ENCODE measurements around the gene PPP1R37. TPM values are rescaled to one million over a fixed set of nuclear protein-coding genes. Genes with fewer than 3 reads are reported as not detected.

PPP1R37 gene
- polyA plus RNA-seq (2013, experiment 1 of 2), result 16.3 TPM
- polyA plus RNA-seq (2013, experiment 2 of 2), result 14.6 TPM

DNA sequence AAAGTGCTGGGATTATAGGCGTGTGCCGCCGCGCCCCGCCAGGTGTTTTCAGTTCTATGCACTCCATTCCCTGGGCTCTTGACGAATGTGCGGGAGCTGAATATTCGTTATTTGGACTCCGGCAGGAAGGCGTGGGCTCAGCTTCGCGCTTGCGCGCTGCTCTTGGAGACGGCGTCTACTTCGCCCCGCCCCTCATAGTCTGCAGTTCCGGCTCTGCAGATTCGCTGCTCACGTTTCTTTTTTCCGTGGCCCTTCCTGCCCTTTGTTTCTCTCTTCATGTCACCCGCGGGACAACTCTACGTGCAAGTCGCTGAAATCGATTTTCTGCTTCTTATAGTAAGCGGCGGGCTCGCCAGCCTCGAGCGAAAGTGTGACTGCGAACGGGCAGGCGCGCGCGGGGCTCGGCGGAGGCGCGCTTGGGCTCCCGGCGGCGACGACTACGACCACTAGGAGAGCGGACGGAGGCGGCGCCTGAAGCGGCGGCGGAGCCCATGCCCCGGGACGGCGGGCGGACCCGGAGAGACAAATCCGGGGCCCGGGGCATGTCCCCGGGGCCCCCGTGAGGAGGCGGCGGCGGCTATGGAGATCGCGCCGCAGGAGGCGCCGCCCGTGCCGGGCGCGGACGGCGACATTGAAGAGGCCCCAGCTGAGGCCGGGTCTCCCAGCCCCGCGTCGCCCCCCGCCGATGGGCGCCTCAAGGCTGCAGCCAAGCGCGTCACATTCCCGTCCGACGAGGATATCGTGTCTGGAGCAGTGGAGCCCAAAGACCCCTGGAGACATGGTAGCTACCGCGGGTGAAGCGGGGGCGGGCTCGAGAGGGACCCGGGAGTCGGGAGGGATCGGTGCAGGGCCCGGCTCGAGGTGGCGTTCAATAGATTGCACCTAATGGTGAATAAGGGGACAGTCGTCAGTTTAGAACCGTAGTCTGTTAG, at the start of gene PPP1R37:
PPP1R37 (plus strand) TSS at position 433 of the 932 bp plus-strand sequence; CDS start at position 580, 147 bp downstream.
- H3K9ac ChIP-seq (ENCODE audit: low read depth, low read length), result peak within 1 kb of the TSS; percentile 98
- no peaks in the 10 kb centered on the region for H3K9me3 ChIP-seq (ENCODE audit: insufficient read depth, low read depth, low read length)
- no peaks in the 10 kb centered on the region for H3K27me3 ChIP-seq (ENCODE audit: insufficient read depth, low read length)
- WGBS, result under 1% methylated on average over 103 of the region's 103 CpGs
- peaks cover 25% of the 10 kb centered on the region for H3K36me3 ChIP-seq (ENCODE audit: insufficient read depth, low read length)
- H3K4me3 ChIP-seq (ENCODE audit: low read length), result peak within 1 kb of the TSS; percentile 94
- peaks cover 13% of the 10 kb centered on the region for H3K4me1 ChIP-seq (ENCODE audit: insufficient read depth, low read length)
- H3K27ac ChIP-seq (ENCODE audit: low read depth, low read length), result peak within 1 kb of the TSS; percentile 97

DNA sequence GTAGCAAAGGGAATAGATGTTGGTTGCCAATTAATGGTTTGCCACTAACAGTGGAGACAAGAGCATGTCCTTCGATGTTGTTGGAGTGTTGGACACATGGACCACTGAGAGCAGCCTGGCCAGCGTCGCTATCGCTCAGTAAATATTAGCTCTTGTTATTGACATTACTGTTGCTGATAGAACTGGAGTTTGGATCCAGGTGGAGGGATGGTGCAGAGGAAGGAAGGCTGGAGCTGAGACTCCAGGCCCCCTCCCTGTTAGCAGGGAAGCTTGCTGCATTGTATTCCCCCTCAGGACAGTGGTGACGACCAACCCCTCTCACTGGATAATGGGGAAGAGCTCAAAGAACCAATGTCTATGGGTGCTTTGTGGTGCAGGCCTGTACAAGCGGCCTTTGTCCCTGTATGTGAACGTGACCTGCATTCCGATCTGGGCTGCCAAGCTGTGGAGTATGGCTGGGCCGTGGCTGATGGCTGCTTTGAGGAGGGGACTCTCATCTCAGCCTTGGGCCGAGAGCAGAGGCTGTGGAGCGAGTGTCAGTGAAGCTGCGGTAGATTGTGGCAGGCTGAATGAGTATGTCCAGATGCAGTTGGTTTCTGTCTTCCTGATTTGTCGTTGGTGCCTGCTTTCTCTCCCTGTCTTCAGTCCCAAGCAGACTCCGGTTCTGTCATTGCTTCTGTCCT, 47.2 kb upstream of the PPP1R37 start:
- H3K4me1 ChIP-seq (ENCODE audit: insufficient read depth, low read length), result no peaks in the 10 kb centered on the region
- H3K27me3 ChIP-seq (ENCODE audit: insufficient read depth, low read length), result no peaks in the 10 kb centered on the region
- H3K9ac ChIP-seq (ENCODE audit: low read depth, low read length), result no peak overlapping the region
- no peaks in the 10 kb centered on the region for H3K9me3 ChIP-seq (ENCODE audit: insufficient read depth, low read depth, low read length)
- H3K4me3 ChIP-seq (ENCODE audit: low read length), result no peak overlapping the region
- WGBS, result 90% methylated on average over 14 of the region's 14 CpGs
- H3K27ac ChIP-seq (ENCODE audit: low read depth, low read length), result no peak overlapping the region
- H3K36me3 ChIP-seq (ENCODE audit: insufficient read depth, low read length), result peaks cover 63% of the 10 kb centered on the region

DNA sequence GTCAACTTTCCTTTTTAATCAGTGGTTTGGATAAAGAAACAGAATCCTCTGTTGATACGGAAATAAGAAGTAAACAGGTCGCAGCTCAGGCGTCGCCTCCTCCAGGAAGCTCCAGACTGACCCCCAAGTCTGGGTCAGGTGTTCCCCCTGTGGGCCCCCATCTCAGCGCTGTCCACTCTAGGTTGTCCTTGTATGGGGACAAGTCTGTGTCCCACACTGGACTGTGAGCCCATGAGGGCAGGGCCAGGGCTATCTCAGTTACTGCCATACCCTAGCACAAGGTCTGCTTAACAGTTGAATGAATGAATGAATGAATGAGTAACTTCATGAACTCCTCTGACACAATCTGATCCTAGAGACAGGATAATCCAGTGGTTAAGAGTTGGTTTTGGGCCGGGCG, 46.6 kb upstream of the PPP1R37 start:
- Histone ChIP-seq H3K36me3 (ENCODE audit: insufficient read depth, low read length) (peaks cover 58% of the 10 kb centered on the region), H3K9ac (ENCODE audit: low read depth, low read length) (no peak overlapping the region), H3K9me3 (ENCODE audit: insufficient read depth, low read depth, low read length) (no peaks in the 10 kb centered on the region), H3K27me3 (ENCODE audit: insufficient read depth, low read length) (no peaks in the 10 kb centered on the region), H3K27ac (ENCODE audit: low read depth, low read length) (no peak overlapping the region), H3K4me1 (ENCODE audit: insufficient read depth, low read length) (no peaks in the 10 kb centered on the region), H3K4me3 (ENCODE audit: low read length) (no peak overlapping the region)
- 96% methylated on average over 7 of the region's 7 CpGs for WGBS

GRCh38 chr19:45047188-45047797, 45.7 kb upstream of the PPP1R37 start:
- no peak overlapping the region for H3K9ac ChIP-seq (ENCODE audit: low read depth, low read length)
- 96% methylated on average over 7 of the region's 7 CpGs for WGBS
- H3K36me3 ChIP-seq (ENCODE audit: insufficient read depth, low read length), result peaks cover 54% of the 10 kb centered on the region

GRCh38 chr19:45049073-45049736, 43.8 kb upstream of the PPP1R37 start:
- Histone ChIP-seq H3K4me3 (ENCODE audit: low read length) (no peak overlapping the region), H3K9ac (ENCODE audit: low read depth, low read length) (no peak overlapping the region), H3K27ac (ENCODE audit: low read depth, low read length) (no peak overlapping the region), H3K36me3 (ENCODE audit: insufficient read depth, low read length) (peaks cover 51% of the 10 kb centered on the region), H3K4me1 (ENCODE audit: insufficient read depth, low read length) (no peaks in the 10 kb centered on the region), H3K27me3 (ENCODE audit: insufficient read depth, low read length) (no peaks in the 10 kb centered on the region), H3K9me3 (ENCODE audit: insufficient read depth, low read depth, low read length) (no peaks in the 10 kb centered on the region)
- 95% methylated on average over 8 of the region's 8 CpGs for WGBS

More at GRCh38 chr19:45047188-45047797, 45.7 kb upstream of the PPP1R37 start:
- Histone ChIP-seq H3K27ac (ENCODE audit: low read depth, low read length) (no peak overlapping the region), H3K4me1 (ENCODE audit: insufficient read depth, low read length) (no peaks in the 10 kb centered on the region), H3K27me3 (ENCODE audit: insufficient read depth, low read length) (no peaks in the 10 kb centered on the region), H3K4me3 (ENCODE audit: low read length) (no peak overlapping the region), H3K9me3 (ENCODE audit: insufficient read depth, low read depth, low read length) (no peaks in the 10 kb centered on the region)

DNA sequence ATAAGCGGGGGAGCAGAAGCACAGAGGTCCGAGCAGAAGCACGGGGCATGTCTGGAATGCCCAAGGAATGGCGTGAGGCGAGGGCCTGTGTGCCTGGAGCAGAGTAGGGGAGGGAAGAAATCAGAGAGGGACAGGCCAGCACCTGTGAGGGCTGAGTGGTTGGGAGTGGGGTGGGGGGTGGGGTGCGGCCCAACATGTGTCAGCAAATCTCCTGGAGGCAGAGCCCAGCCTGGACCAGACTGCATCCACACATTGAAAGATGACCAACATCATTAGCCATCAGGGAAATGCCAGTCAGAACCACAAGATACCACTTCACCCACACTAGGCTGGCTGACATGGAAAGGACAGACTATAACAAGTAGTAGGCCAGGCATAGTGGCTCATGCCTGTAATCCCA, 42.9 kb upstream of the PPP1R37 start:
- H3K27me3 ChIP-seq (ENCODE audit: insufficient read depth, low read length), result no peaks in the 10 kb centered on the region
- no peak overlapping the region for H3K9ac ChIP-seq (ENCODE audit: low read depth, low read length)
- peaks cover 50% of the 10 kb centered on the region for H3K36me3 ChIP-seq (ENCODE audit: insufficient read depth, low read length)
- H3K9me3 ChIP-seq (ENCODE audit: insufficient read depth, low read depth, low read length), result no peaks in the 10 kb centered on the region
- WGBS, result 96% methylated on average over 6 of the region's 6 CpGs
- H3K27ac ChIP-seq (ENCODE audit: low read depth, low read length), result no peak overlapping the region
- no peak overlapping the region for H3K4me3 ChIP-seq (ENCODE audit: low read length)
- H3K4me1 ChIP-seq (ENCODE audit: insufficient read depth, low read length), result no peaks in the 10 kb centered on the region

DNA sequence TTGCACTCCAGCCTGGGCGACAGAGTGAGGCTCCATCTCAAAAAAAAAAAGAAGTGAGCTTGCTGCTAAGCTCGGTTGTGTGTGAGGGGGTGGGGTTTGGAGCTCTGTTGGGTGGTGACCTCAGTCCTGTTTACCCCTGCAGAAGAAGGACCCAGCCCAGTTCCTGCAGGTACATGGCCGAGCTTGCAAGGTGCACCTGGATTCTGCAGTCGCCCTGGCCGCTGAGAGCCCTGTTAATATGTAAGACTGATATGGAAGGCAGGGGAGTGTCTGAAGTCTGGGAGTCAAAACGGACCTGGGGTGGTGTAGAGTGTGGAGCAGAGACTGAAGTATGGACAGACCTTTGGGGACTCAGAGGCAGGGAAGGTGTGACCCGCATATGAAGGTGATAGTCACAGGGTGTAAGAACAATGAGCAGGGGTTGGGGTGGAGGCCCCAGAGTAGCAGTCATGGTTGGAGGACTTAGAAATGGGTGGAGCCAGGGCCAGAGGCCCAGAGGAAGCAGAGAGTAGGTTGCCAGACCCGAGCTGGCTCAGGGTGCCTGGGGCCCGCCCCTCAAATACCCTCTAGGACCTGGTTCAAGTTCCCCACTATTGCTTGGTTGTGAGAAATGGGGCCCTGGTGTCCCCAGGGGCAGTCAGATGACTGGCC, 40.9 kb upstream of the PPP1R37 start:
- Histone ChIP-seq H3K27ac (ENCODE audit: low read depth, low read length) (no peak overlapping the region), H3K9me3 (ENCODE audit: insufficient read depth, low read depth, low read length) (no peaks in the 10 kb centered on the region), H3K27me3 (ENCODE audit: insufficient read depth, low read length) (no peaks in the 10 kb centered on the region), H3K9ac (ENCODE audit: low read depth, low read length) (no peak overlapping the region), H3K4me3 (ENCODE audit: low read length) (no peak overlapping the region), H3K36me3 (ENCODE audit: insufficient read depth, low read length) (peaks cover 48% of the 10 kb centered on the region), H3K4me1 (ENCODE audit: insufficient read depth, low read length) (no peaks in the 10 kb centered on the region)
- WGBS, result 91% methylated on average over 9 of the region's 9 CpGs

DNA sequence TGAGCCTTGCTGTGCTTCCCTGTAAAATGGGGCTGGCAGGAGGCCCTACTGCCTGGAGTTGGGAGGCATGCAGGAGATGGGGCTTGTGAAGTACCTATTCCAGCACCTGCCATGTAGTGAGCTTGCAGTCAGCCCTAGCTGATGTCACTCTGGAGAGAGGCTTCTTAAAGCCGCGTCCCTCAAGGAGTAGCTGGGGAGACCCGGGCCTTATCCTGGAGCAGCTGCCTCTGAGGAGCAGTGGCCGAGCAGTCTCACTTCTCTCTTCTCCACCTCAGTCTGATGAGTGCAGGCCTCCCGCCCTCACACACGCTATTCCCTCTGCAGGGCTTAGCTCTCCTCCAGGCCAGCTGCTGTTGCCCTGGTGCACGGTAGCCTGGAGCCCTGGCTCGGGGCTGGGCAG, 36.1 kb upstream of the PPP1R37 start:
- H3K4me1 ChIP-seq (ENCODE audit: insufficient read depth, low read length), result no peaks in the 10 kb centered on the region
- 95% methylated on average over 8 of the region's 8 CpGs for WGBS
- no peak overlapping the region for H3K27ac ChIP-seq (ENCODE audit: low read depth, low read length)
- no peaks in the 10 kb centered on the region for H3K27me3 ChIP-seq (ENCODE audit: insufficient read depth, low read length)
- peaks cover 88% of the 10 kb centered on the region for H3K36me3 ChIP-seq (ENCODE audit: insufficient read depth, low read length)
- H3K9me3 ChIP-seq (ENCODE audit: insufficient read depth, low read depth, low read length), result no peaks in the 10 kb centered on the region
- H3K9ac ChIP-seq (ENCODE audit: low read depth, low read length), result no peak overlapping the region
- H3K4me3 ChIP-seq (ENCODE audit: low read length), result no peak overlapping the region

DNA sequence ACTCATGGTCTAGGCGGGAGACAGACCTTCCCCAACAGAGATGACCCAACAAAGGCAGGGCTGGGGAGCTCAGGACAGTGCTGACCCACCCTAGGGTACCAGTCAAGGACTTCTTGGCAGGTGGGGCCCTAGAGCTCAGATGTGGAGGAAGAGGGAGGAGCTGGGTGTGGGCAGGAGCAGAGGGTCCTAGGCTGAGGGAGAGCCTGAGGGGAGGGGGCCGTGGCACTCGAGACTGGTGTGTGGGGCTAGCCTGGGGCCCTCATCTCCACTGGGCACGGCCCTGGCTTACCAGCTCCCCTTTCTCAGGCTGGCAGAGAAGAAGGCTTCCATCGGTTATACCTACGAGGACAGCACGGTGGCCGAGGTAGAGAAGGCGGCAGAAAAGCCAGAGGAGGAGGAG, 35.5 kb upstream of the PPP1R37 start:
- Histone ChIP-seq H3K4me1 (ENCODE audit: insufficient read depth, low read length) (no peaks in the 10 kb centered on the region), H3K9ac (ENCODE audit: low read depth, low read length) (no peak overlapping the region), H3K36me3 (ENCODE audit: insufficient read depth, low read length) (peaks cover 89% of the 10 kb centered on the region), H3K4me3 (ENCODE audit: low read length) (no peak overlapping the region), H3K27me3 (ENCODE audit: insufficient read depth, low read length) (no peaks in the 10 kb centered on the region), H3K27ac (ENCODE audit: low read depth, low read length) (no peak overlapping the region), H3K9me3 (ENCODE audit: insufficient read depth, low read depth, low read length) (no peaks in the 10 kb centered on the region)
- 94% methylated on average over 9 of the region's 9 CpGs for WGBS

DNA sequence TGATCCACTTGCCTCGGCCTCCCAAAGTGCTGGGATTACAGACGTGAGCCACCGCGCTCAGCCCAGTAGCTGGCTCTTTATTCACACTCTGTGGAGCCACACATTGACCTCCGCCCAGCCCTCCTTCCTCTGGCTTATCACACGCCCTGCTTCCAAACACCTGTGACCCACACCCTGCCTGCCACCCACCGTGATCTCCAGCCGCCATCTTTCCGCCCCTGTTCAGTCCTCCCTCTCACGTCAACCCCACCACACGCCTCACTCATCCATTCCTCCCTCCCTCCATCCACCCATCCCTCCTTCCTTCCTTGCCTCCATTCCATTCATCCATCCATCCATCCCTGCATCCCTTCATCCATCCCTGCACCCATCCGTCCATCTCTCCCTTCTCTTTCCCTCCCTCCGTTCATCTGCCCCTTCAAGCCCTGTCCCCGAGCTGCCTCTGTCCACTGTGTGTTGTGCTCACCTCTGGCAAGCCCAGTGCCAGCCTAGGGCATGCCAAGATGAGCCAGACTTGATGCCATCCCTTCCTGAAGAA, 34.3 kb upstream of the PPP1R37 start:
- WGBS, result 92% methylated on average over 14 of the region's 14 CpGs
- no peak overlapping the region for H3K9ac ChIP-seq (ENCODE audit: low read depth, low read length)
- H3K36me3 ChIP-seq (ENCODE audit: insufficient read depth, low read length), result peaks cover 92% of the 10 kb centered on the region
- no peak overlapping the region for H3K4me3 ChIP-seq (ENCODE audit: low read length)
- H3K4me1 ChIP-seq (ENCODE audit: insufficient read depth, low read length), result no peaks in the 10 kb centered on the region
- H3K27ac ChIP-seq (ENCODE audit: low read depth, low read length), result no peak overlapping the region
- H3K27me3 ChIP-seq (ENCODE audit: insufficient read depth, low read length), result no peaks in the 10 kb centered on the region
- H3K9me3 ChIP-seq (ENCODE audit: insufficient read depth, low read depth, low read length), result no peaks in the 10 kb centered on the region
